Ovary (tissue), 3 donors: ENCODE data around the gene GCGR.

ENCODE experiments used
- CTCF ChIP-seq, 3 donors: fragments of 450-650 bp in 2 of 3; fragments of 200-600 bp in 1 of 3; IDR thresholded peaks; one replicate each; pipeline versions ENCODE4 v1.5.1 to v1.8.0; 2016 to 2022; ENCODE audit warnings: antibody characterized with exemption in 3 of 3, mild to moderate bottlenecking in 1 of 3
- EP300 ChIP-seq: sonication (generic); formaldehyde crosslinking; IDR thresholded peaks from one replicate; pipeline ENCODE4 v1.6.1; 2017; ENCODE audit warnings: antibody characterized with exemption
- POLR2A ChIP-seq: fragments of 450-650 bp; IDR thresholded peaks from one replicate; pipeline ENCODE4 v1.6.1; 2017; ENCODE audit warnings: antibody characterized with exemption, mild to moderate bottlenecking, moderate library complexity
- donor health status: DM: no; HTN: no; CAD: no.

GRCh38 chr17:81806461-81807209 is 2.7 kb downstream of the GCGR start:
- TF ChIP-seq EP300 (no peak), CTCF (IDR thresholded peaks at IDR 0.05) (no peak), POLR2A (no peak)
